GM19455 (cell line): ENCODE measurements around the gene TNNI2.

Source experiments
- ATAC-seq: cut with Tn5 transposase; IDR thresholded peaks from one replicate; pipeline ENCODE4 v1.9.1; 2021; ENCODE audit not compliant: unreplicated experiment

Gene TNNI2

DNA sequence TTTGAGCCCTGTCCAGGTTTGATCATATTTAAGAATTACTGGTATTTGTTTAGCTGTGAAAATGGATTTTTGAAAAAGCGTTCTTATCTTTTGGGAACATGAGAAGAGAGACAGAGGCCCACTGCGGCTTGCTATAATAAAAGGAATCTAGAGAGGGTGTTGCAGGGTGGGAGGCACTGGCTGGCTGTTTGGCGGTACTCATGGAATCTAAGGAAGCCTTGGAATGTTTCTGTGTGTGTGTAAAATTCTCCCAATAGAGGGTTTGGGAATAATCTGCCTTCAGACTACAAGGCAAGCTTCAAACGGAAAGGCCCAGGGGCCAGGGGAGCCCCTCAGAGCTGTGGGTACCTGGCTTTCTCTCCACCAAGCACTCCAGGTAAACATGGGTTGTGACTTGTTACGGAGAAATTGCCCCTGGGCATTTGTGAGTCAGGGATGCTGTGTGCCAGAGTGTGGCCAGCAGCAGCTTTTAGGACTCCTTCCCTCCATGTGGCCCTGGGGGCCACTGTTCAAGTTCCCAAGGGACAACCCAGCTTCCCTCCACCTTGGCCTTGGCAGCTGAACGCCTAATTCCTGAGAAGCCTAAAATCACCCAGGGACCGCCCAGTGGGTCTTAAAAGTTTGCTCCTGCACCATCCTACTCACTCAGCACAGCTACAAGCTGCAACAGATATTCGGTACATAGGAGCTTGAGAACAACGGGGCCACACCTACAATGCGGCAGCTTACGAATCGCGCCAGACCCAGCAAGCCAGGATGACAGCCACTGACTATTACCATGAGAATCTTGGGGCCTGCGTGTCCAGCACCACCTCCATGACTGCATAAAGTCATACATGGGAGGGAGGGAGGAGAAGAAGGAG is 18.1 kb upstream of the TNNI2 start:
- ATAC-seq = no peak

DNA sequence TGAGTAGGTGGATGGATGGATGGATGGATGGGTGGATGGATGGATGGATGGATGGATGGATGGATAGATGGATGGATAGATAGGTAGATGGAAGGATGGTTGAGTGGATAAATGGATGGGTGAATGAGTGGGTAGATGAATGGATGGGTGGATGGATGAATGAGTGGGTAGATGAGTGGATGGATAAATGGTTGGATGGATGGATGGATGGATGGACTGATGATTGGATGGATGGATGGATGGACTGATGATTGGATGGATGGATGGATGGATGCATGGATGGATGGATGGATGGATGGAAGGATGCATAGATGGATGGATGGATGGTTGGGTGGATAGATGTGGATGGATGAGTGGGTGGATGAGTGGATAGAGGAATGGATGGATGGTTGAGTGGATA is 17.2 kb upstream of the TNNI2 start:
- no peak for ATAC-seq

DNA sequence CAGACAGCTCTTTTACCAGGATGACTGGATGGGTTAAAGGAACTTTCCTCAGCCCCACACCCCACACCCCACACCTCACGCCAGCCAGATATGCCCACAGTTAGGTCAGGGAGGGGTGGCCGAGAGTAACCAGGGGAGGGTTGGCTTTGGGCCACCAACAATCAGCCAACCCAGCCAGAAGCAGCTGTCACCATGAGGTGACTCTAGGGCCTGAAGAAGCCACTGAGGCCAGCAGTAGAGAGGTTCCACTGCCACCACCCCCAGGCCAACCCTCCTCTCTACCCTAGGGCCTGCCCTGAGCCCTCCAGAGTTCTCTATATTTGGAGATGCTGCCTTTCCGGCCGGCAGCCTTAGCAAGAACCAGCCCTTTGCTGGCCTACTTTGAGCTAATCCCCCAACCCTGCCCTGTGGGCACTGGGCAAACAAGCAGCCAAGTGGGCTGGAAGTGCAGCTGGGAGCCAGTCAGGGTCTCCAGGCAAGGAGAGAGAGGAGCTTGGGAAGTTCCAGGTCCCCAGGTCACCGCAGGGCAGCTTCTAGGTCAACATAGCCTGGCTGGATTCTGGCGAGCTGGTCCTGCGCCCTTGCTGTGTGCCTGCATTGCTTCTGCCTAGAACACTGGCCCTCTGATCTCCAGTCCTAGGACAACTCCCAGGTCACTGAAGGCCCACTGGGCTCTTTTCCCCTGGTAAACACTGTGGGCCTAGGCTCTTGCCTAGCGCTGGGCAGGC is 16.0 kb upstream of the TNNI2 start:
- no peak for ATAC-seq

DNA sequence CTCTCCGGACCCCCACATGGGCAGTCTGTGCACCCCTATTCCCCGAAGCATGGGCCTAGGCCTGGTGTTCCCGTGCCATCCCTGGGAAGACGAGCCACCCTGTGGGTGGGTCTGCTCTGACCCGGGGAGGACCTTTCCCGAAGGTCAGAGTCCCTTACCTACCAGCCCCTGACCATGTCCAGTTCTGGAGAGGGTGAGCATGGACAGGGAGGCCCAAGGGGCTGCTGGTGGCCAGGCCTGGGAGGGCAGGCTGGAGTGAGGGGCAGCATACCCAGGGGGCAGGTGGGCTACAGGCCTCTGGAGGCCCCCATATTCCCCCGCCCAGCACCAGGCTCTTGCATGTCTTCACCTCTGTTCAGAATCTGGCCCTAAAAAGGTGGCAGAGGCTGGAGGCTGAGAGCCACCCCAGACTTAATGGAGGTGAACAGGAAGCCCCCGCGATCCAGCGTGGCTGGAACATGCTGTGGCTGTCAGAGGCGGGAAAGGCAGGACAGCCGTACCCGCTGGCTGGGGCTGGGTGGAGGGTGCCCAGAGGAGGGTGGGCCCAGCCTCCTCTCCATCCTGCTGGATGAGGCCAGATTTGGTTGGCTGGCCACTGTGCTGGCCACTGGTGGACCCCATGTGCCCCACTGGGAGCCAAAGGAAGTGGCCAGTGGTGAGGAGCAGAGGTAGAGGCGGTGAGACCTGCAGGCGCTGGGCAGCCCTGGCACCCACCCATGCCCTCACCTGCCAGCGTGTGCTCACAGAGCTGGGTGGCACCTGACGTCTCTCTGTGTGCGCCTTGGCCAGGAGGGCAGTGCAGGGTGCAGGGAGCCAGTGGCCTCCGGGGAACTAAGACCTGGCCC is 15.2 kb upstream of the TNNI2 start:
- ATAC-seq = no peak

DNA sequence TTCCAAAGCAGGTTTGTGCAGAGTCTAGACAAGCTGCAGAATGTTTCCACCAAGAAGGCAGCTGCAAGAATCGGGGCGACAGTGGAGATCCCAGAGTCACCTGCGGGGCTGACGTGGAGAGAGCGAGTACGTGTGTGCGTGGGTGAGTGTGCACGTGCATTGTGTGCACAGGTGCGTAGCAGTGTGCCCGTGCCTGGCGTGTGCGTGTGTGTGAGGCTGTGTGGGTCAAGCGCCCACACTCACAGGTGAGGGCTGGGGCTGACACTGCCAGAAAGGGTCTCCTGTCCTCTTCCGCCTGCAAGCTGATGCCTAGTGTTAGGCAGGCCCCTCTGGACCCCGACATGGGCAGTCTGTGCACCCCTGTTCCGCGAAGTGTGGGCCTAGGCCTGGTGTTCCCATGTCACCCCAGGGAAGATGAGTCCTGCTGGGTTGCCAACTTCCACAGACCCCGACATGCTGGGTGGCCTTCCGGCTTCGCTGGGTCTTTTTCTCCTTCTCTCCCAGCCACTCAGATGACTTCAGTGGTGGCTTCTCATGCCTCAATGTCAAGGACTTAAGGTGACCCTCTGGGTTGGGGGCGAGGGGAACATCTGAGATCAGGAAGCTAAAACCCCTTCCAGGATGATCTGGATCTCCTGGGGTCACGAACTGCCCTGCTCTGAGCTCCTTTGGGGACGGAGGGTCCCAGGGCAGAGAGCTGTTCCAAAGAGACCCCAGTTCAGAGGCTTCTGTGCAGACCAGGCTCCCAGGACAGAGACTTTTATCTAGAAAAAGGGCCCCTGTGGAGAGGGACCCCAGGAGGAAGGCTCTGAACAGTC is 14.4 kb upstream of the TNNI2 start:
- no peak for ATAC-seq

DNA sequence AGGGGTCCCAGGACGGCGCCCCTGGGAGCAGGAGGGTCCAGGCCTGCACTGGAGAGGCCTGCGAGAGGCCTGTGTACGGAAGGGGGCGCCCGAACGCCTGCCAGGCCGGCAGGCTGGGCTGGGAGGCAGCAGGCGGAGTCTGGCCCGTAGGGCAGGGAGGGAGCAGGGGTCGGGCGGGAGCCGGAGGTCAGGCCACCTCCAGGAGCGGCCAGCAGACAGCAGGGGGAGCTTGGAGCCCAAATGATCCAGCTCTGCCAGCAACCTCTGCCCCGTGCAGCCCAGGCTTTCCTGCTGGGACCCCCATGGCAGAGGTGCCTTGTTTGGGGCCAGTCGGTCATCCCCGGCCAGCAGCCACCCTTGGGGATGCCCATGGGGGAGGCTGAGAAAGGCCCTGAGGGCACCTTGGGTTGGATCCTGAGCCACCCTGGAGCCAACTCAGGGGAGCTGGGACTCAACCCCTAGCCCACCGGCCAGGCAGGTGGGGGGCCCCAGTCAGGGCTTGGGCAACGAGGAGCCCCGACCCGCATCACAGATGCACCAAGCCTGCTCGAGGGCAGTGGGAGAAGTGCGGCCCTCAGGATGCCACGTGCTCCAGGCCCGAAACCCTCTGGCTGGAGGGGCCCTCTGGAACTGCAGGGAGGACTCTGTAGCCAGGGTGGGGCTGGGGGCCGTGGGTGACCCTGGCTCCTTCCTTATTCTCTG is 13.6 kb upstream of the TNNI2 start:
- ATAC-seq = no peak

DNA sequence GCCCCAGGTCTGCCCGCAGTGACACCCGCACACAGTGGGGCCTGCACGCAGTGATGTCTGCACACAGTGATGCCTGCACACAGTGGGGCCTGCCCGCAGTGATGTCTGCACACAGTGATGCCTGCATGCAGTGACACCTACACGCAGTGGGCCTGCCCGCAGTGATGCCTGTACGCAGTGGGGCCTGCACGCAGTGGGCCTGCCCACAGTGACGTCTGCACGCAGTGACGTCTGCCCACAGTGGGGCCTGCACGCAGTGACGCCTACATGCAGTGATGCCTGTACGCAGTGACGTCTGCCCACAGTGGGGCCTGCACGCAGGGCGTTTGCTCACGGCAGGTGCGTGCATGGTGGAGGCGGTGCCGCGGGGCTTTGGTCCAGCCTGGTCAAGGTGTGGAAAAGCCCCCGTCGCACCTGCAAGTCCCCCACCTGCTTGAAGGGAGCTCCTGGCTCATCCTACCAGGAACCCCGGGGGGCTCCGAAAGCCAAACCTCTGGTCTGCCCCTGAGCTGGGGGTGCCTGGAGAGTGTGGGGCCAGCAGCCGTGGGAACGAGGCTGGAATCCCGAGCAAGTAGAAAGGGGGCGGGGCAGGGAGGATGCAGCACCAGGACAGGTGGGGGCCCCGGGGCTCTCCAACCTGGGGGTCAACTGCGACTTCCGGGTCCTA is 12.9 kb upstream of the TNNI2 start:
- no peak for ATAC-seq

DNA sequence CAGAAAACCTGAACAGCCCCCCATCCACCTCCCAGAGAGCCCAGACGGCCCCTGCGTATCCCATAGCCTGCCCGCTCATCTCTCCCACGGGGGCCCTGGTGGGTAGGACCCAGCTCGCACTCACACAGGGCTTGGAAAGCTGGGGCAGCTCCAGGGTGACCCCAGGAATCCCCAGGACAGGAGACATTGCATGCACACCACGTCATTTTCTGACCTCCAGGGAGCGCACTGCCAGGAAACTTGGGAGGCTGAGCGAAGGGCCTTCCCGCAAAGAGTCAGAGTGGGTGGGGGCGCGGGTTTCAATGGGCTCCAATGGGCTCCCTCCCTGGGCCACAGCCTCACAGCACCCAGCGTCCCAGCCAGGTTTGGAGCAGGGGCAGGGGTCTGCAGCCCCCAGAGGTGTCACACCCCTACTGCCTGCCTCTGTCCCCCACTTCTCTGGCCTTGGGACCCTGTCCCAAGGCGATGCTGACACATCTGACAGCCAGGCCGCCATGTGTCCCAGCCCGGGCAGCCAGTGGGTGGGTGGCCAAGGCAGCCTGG is 12.2 kb upstream of the TNNI2 start:
- no peak for ATAC-seq

DNA sequence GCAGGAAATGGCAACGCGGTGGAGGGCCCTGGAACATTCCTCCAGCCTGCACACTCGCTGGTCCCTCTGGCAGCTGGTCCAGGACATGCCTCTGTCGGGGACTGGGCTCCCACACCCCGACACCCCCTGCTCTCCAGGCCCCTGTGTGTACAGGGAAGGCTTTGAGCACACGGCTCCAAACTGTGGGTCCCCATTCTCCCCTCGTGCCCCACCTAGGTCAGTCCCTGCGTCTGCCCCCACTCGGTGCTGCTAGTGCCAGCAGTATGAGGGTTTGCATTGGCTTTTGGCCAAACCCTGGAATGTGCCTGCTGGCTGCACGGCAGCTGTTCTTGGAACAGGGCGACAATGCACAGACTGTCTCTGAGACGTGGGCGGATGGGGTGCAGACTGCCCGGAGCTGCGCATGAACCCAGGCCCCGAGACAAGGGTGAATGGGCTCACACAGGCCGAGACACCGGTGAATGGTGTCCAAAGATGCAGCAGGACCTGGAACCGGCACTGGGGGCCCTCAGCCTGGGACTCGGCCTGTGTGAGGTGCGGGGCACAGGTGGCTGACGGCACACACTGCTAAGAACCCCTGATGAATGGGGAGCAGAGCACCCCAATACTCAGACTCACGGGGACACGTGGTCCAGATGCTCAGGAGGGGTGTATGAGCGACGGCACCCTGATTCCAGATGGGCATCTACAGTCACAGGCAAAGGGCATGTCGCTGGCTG is 11.5 kb upstream of the TNNI2 start:
- no peak for ATAC-seq

DNA sequence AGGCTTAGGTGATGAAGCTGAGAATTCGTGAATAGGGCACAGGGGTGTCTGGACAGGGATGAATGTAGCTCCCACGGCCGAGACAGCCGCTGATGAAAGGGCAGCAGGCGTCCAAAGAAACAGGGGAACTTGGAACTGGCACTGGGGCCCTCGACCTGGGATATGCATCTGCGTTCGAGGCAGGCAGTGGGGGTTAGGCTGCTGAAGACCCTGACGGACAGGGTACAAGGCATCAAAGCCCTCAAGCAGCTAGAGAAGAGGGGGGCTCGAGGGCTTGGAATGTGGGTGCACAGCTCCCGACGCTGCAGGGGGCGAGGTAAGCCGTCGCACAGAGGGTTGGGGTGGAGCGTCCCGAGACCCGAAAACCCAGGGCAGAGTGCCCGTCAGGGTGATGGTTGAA is 10.8 kb upstream of the TNNI2 start:
- ATAC-seq = no peak

DNA sequence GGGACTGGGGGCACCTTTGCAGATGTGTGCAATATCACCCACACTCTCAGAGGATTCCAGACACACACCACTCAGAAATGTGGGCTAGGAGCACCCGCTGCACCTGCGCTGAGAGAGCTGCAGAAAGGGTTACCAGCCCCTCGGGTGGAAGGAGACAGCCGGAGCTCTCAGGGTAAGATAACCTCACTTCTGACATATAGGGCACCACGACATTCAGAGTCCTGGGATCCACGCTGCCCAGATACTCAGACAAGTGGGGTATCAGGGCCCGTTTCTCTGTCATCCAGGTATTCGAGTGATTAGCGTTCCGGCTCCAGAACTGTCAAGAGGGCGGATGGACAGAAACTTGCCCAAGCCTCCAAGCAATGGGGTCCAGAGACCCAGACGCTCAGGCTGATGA is 10.2 kb upstream of the TNNI2 start:
- no peak for ATAC-seq

DNA sequence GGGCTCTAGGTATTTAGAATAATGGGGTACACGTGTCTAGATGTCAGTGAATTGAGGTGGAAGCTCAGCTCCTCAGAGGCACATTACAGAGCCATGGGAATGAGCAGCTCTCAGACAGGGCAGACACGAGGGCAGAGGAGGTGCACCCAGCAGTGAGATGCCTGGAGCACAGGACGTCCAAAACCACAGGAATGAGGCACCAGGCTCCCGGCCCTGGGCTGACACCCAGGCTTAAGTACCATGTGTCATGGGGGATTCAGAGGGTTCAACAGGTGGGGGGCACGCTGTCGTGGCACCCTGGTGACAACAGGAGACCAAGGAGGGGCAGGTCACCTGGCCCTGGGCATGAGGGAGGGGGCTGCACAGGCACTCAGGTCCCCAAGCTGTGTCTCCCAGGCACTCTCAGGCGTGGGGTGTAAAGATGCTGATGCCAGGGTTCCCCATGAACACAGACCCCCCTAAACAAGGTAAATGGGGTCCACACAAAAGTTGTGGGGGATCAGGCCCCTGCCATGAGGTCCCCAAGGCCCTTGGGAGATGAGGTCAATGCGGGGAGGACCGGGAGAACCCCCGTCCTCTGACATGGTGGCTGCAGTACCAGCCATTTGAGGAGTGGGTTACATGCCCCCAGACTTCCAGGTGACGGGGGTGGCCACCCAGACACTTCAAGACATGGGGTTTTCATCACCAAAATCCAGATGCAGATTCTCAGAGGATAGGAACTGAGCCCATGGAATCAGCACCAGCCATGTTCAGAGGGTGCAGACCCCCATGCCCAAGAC is 9.6 kb upstream of the TNNI2 start:
- ATAC-seq = no peak

DNA sequence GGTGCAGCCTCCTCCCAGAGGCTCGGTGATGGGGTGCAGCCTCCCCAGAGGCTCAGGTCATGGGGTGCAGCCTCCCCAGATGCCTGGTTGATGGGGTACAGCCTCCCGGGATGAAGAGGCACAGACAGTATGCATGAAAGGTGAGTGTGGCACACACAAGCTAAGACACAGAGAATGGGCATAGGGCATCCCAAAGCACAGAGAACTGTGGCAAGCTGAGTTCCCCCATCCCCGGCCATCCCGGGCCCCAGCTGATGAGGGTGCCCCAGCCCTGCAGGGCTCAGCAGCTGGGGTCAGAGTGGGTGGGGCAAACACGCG is 8.8 kb upstream of the TNNI2 start:
- no peak for ATAC-seq

DNA sequence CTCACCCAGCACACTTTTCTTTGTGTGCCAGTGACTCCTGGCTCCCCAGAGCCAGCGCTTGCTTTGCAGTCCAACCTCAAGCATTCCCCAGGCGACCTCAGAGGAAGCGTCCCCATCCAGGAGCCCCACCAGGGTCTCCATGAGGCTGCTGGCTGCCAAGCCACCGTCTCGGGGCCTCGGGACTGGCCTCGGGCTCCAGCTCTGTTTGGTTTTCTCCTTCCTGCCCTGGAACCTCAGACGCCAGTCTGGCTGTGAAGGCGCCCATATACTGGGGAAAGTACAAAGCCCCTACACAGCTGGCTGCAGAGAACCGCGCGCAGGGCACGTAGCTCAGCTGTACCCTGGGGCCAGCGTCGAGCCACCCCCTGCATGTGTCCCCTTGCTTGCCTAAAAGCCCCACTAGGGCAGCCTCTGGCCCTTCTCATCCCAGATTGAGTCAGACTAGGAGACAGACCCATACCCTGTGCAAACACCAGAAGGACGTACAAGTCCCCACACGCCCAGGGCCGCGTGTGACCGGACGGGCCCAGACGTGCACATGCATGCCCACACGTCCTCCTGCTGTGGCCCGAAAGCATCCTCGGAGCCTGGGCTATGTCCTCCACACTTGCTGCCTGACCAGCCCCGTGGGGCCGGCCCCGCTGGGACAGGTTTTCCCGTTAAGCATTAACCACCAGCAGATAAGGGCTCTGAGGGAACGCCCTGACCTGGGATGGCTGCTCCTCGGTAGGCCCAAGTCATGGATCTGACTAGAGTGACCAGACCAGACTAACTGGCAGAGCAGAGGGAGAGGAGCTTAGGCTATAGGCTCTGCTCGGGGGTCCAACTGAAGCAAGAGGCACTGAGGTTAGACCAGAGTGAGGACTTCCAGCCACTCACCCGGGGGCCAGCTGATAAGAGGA is 8.2 kb upstream of the TNNI2 start:
- ATAC-seq = no peak

DNA sequence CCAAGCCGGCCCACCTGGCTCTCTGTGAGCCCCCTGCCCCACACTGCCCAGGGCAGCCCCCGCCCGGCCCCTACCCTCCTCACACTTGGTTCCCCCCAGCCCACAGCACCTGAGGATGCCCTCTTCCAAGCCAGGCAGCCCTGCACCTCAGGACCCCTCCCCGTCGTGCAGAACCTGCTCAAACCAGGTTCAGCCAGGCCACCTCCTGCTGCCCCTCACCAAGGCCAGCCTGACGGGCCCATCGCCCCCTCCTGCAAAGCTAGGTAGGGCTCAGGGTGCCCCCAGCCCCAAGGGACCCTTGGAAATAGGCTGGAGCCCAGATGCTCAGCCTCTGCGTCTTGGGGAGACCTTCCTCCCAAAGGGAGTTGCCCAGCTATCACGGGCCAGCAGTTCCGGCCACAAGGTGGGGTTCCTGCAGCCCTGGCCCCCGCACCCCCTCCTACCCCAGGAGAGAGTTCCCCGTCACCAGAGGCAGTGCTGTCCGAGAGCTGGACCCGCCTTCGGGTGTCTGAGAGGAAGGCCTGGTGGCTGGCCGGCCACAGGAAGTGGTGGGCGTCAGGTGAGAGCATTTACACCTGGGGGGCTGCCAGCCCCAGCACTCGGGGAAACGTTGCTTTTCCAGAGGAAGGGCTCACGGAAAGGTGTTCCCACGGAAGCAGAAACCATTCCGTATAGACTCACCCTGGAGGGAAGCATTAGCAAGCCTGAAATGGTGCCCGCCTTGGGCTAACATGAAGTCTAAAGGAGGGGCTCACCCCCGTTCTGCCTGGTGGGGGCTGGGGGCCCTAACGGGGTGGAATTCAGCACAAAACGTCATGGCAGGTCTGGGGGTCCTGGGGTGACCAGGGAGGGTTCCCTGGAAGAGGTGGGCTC is 7.2 kb upstream of the TNNI2 start:
- ATAC-seq = no peak
